Endothelial cell of umbilical vein (primary cell): Measurements from ENCODE around the gene ULK4. TPM values are rescaled to one million over a fixed set of nuclear protein-coding genes. Genes with fewer than 3 reads are reported as not detected.

Experiments used
- BruUV-seq: library from RNA; stranded (reverse); fragments of 400-500 nt; replicated peaks from 2 replicates; lab custom pipeline; 2021; lab: Mats Ljungman, UMichigan
- CTCF ChIA-PET: fragments of 300-600, 350-600 bp; sonication (Branson Sonifier 250); formaldehyde crosslinking; loops from one replicate; lab custom pipeline; 2021; ENCODE audit warnings: antibody characterized with exemption, inconsistent platforms; lab: Charles Lee
- POLR2A ChIA-PET: fragments of 300-600, 350-600 bp; sonication (Branson Sonifier 250); formaldehyde crosslinking; loops from one replicate; lab custom pipeline; 2021; ENCODE audit warnings: antibody characterized with exemption, inconsistent platforms; lab: Charles Lee
- DNase-seq: peaks from one replicate; pipeline ENCODE4 v3.0.0-alpha.2; 2011; ENCODE audit warnings: low read depth, low spot score
- FAIRE-seq: peaks from 2 replicates; lab custom pipeline; 2011; peaks lifted over from hg19 to GRCh38; lab: Jason Lieb, UNC
- H2AFZ ChIP-seq: 2 replicates; pipeline ENCODE4 v1.6.0; 2012; ENCODE audit warnings: low read depth, low read length, control low read depth, inconsistent platforms
- H3K27ac ChIP-seq: 2 replicates; pipeline ENCODE4 v1.5.1; 2011; ENCODE audit warnings: low read depth, mild to moderate bottlenecking, control low read depth, low read length, moderate library complexity; ENCODE audit not compliant: insufficient read depth
- H3K27me3 ChIP-seq, 2 experiments: 2 replicates each; pipeline versions ENCODE4 v1.6.0 to v1.6.1; 2011; ENCODE audit warnings: low read length in 2 of 2, mixed read lengths in 1 of 2; ENCODE audit not compliant: control insufficient read depth in 2 of 2, insufficient read depth in 2 of 2
- H3K36me3 ChIP-seq, 2 experiments: 2 replicates in 1 of 2; 3 replicates in 1 of 2; pipeline ENCODE4 v1.5.1; 2011; ENCODE audit warnings: low read length in 2 of 2, mild to moderate bottlenecking in 1 of 2, moderate library complexity in 1 of 2; ENCODE audit not compliant: control insufficient read depth in 2 of 2, insufficient read depth in 2 of 2; ENCODE audit errors: extremely low read depth in 1 of 2
- H3K4me1 ChIP-seq: 3 replicates; pipeline ENCODE4 v1.5.1; 2011; ENCODE audit warnings: mild to moderate bottlenecking, low read length; ENCODE audit not compliant: control insufficient read depth, insufficient read depth; ENCODE audit errors: extremely low read depth
- H3K4me2 ChIP-seq: 2 replicates; pipeline ENCODE4 v1.6.1; 2011; ENCODE audit warnings: low read length, control low read depth, mixed read lengths; ENCODE audit not compliant: insufficient read depth
- H3K4me3 ChIP-seq, 3 experiments: fragments of 200-600 bp in 1 of 3; sonication (generic), shearing (Covaris generic) in 1 of 3; replicated peaks in 1 of 3; 2 replicates each; pipeline ENCODE4 v1.5.1; 2011 to 2016; ENCODE audit warnings: control low read depth in 3 of 3, low read length in 3 of 3, mild to moderate bottlenecking in 2 of 3, inconsistent platforms in 1 of 3, low read depth in 1 of 3, moderate library complexity in 1 of 3; ENCODE audit not compliant: insufficient read depth in 1 of 3
- H3K79me2 ChIP-seq: 2 replicates; pipeline ENCODE4 v1.6.0; 2012; ENCODE audit warnings: low read length, inconsistent platforms; ENCODE audit not compliant: control insufficient read depth, insufficient read depth
- H3K9ac ChIP-seq: replicated peaks from 2 replicates; pipeline ENCODE3; 2011; ENCODE audit warnings: low read length, control low read depth; ENCODE audit not compliant: insufficient read depth; ENCODE audit errors: extremely low read depth
- H3K9me1 ChIP-seq: replicated peaks from 3 replicates; pipeline ENCODE4 v1.6.0; 2011; ENCODE audit warnings: mild to moderate bottlenecking, low read length; ENCODE audit not compliant: control insufficient read depth, insufficient read depth; ENCODE audit errors: extremely low read depth
- H3K9me3 ChIP-seq: replicated peaks from 2 replicates; pipeline ENCODE4 v1.5.1; 2012; ENCODE audit warnings: low read length, inconsistent platforms; ENCODE audit not compliant: control insufficient read depth, insufficient read depth
- H4K20me1 ChIP-seq: replicated peaks from 2 replicates; pipeline ENCODE3; 2011; ENCODE audit warnings: mild to moderate bottlenecking, low read length; ENCODE audit not compliant: control insufficient read depth, insufficient read depth; ENCODE audit errors: extremely low read depth
- EZH2 ChIP-seq: IDR thresholded peaks from 2 replicates; pipeline ENCODE4 v1.6.1; 2012; ENCODE audit warnings: borderline replicate concordance, low read depth, mild to moderate bottlenecking, moderate library complexity, low read length, inconsistent platforms; ENCODE audit not compliant: severe bottlenecking
- FOS ChIP-seq: IDR thresholded peaks from 2 replicates; pipeline ENCODE4 v1.6.1; 2011; ENCODE audit warnings: mild to moderate bottlenecking, low read length, moderate library complexity, borderline replicate concordance; ENCODE audit not compliant: insufficient read depth
- GATA2 ChIP-seq: IDR thresholded peaks from 2 replicates; pipeline ENCODE4 v1.7.0; 2011; ENCODE audit warnings: low read depth, mild to moderate bottlenecking, moderate library complexity, mixed read lengths, low read length; ENCODE audit not compliant: insufficient read length, insufficient read depth
- JUN ChIP-seq: IDR thresholded peaks from 2 replicates; pipeline ENCODE4 v1.6.1; 2011; ENCODE audit warnings: borderline replicate concordance, low read depth; ENCODE audit not compliant: insufficient read length, insufficient read depth
- MYC ChIP-seq: IDR thresholded peaks from one replicate; pipeline ENCODE4 v1.6.1; 2011; ENCODE audit warnings: mild to moderate bottlenecking, low read depth, low read length
- POLR2A ChIP-seq: IDR thresholded peaks from 2 replicates; pipeline ENCODE4 v1.6.1; 2012; ENCODE audit warnings: low read depth, mild to moderate bottlenecking, control low read depth, low read length
- POLR2AphosphoS5 ChIP-seq: IDR thresholded peaks from 2 replicates; pipeline ENCODE4 v1.6.1; 2012; ENCODE audit warnings: low read depth, mild to moderate bottlenecking, control low read depth, low read length, moderate library complexity; ENCODE audit not compliant: insufficient read depth
- dilution Hi-C: fragments of 300-500 bp; cut with MboI; formaldehyde crosslinking; loops from one replicate; pipeline ENCODE4 v1.15.0; 2019; ENCODE audit warnings: low sequenced_read_pairs; ENCODE audit not compliant: extremely low pct_ligation_motif_present
- intact Hi-C: fragments of 100-400 bp; cut with micrococcal nuclease; formaldehyde crosslinking; loops from one replicate; pipeline ENCODE4 v1.10.0; 2022
- polyA plus RNA-seq, 4 experiments: library from polyadenylated mRNA; depleted of rRNA in 3 of 4; stranded (reverse) in 3 of 4; unstranded in 1 of 4; fragments of >200 nt; gene quantifications; 2 replicates each; pipeline versions ENCODE4 v1.2.1 to v1.2.3, GENCODE V29; 2011 to 2012; ENCODE audit warnings: missing spikeins in 1 of 4
- total RNA-seq: library from RNA; stranded (reverse); gene quantifications from 2 replicates; pipeline ENCODE4 v1.2.3, GENCODE V29; 2021
- TF ChIP-seq, protein P1 (sequence below): IDR thresholded peaks from 2 replicates; pipeline ENCODE4 v1.6.1; 2011; ENCODE audit not compliant: insufficient read depth, insufficient read length
- TF ChIP-seq, protein P2 (sequence below), 2 donors: IDR thresholded peaks; 1 replicate in 1 of 2; 2 replicates in 1 of 2; pipeline ENCODE4 v1.5.1; 2011; ENCODE audit warnings: low read length in 2 of 2, mild to moderate bottlenecking in 2 of 2, moderate library complexity in 2 of 2, control low read depth in 1 of 2, inconsistent platforms in 1 of 2, low read depth in 1 of 2; ENCODE audit not compliant: insufficient read depth in 1 of 2; ENCODE audit errors: extremely low read depth in 1 of 2

Gene ULK4
- total and polyA plus RNA-seq, 2 donors (not counting 3 experiments of a cell fraction or from before 2014, with no cell fraction given) = 3.3 to 16.0 TPM

DNA sequence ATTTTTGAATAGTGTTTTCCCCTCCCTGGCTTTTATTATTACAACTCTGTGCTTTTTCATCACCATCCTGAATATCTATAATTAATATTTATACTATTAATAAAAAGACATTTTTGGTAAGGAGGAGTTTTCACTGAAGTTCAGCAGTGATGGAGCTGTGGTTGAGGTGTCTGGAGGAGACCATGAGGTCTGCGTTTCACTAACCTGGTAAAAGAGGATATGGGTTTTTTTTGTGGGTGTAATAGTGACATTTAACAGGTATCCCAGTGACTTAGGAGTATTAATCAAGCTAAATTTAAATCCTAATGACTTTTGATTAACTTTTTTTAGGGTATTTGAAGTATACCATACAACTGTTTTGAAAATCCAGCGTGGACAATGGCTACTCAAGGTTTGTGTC, 738.2 kb downstream of the ULK4 start:
- H3K36me3 ChIP-seq = peaks cover 20 to 23% of the 10 kb centered on the region in 2 experiments
- no peaks in the 10 kb centered on the region for H3K9me1 ChIP-seq
- H4K20me1 ChIP-seq = peaks cover 22% of the 10 kb centered on the region
- TF ChIP-seq, protein P1, sequence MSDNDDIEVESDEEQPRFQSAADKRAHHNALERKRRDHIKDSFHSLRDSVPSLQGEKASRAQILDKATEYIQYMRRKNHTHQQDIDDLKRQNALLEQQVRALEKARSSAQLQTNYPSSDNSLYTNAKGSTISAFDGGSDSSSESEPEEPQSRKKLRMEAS = no peak
- TF ChIP-seq POLR2AphosphoS5 (no peak), JUN (no peak), FOS (no peak), GATA2 (no peak), EZH2 (no peak), MYC (no peak), POLR2A (no peak)
- TF ChIP-seq, protein P2, sequence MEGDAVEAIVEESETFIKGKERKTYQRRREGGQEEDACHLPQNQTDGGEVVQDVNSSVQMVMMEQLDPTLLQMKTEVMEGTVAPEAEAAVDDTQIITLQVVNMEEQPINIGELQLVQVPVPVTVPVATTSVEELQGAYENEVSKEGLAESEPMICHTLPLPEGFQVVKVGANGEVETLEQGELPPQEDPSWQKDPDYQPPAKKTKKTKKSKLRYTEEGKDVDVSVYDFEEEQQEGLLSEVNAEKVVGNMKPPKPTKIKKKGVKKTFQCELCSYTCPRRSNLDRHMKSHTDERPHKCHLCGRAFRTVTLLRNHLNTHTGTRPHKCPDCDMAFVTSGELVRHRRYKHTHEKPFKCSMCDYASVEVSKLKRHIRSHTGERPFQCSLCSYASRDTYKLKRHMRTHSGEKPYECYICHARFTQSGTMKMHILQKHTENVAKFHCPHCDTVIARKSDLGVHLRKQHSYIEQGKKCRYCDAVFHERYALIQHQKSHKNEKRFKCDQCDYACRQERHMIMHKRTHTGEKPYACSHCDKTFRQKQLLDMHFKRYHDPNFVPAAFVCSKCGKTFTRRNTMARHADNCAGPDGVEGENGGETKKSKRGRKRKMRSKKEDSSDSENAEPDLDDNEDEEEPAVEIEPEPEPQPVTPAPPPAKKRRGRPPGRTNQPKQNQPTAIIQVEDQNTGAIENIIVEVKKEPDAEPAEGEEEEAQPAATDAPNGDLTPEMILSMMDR (IDR thresholded peaks at IDR 0.05; ENCODE audit: extremely low read depth in 1 of 2, insufficient read depth in 1 of 2, low read depth in 1 of 2, low read length in 2 of 2) = no peak
- peaks cover 95% of the 10 kb centered on the region for H3K79me2 ChIP-seq
- H3K9ac ChIP-seq = no peak overlapping the region
- H3K4me3 ChIP-seq = no peak overlapping the region
- H3K27ac ChIP-seq = no peak overlapping the region
- CTCF ChIA-PET = interaction anchor here (1.2 to 2.0 kb wide), 2 partner anchors 16 to 302 kb away, joined by 3 to 5 read pairs; no protein-coding TSS in a partner anchor
- no peaks in the 10 kb centered on the region for H3K27me3 ChIP-seq
- peaks cover 4% of the 10 kb centered on the region for H3K4me1 ChIP-seq
- H3K9me3 ChIP-seq = no peaks in the 10 kb centered on the region
- dilution Hi-C loops = no loop called here
- no peak overlapping the region for H2AFZ ChIP-seq
- DNase-seq (no peak), FAIRE-seq (no peak)
- H3K4me2 ChIP-seq = no peak overlapping the region
- BruUV-seq = no TSS peak
- intact Hi-C loops = loop anchor here (5.0 kb wide), 3 partner anchors 251 to 641 kb away; no protein-coding TSS in a partner anchor
- POLR2A ChIA-PET = no interaction called here
